ENCODE results near the gene R3HDM1. TPM values are rescaled to one million over a fixed set of nuclear protein-coding genes. Genes with fewer than 3 reads are reported as not detected.
"Not testable (repeated sequence)": the region's sequence is repeated elsewhere in the genome, so short reads cannot be mapped to it uniquely, and the experiment has no call there.

R3HDM1 gene
- total RNA-seq, 1 donor from 2014 or later, result 4.6 TPM

GRCh38 chr2:135570884-135571283 lies 39.6 kb downstream of the R3HDM1 start:
- DNase-seq (ENCODE audit: low read depth in 2 of 2), result no peak

- peak in 1 of 2 donors; percentile 3 for DNase-seq (ENCODE audit: low read depth in 2 of 2)
Measured at GRCh38 chr2:135573620-135574019, 42.3 kb downstream of the R3HDM1 start.

GRCh38 chr2:135581282-135581681 lies 50.0 kb downstream of the R3HDM1 start:
- DNase-seq (ENCODE audit: low read depth in 2 of 2), result no peak

GRCh38 chr2:135582383-135582782 lies 51.1 kb downstream of the R3HDM1 start:
- no peak for DNase-seq (ENCODE audit: low read depth in 2 of 2)

- no peak for DNase-seq (ENCODE audit: low read depth in 2 of 2)
Measured at GRCh38 chr2:135585586-135585985, 54.3 kb downstream of the R3HDM1 start.

- no peak for DNase-seq (ENCODE audit: low read depth in 2 of 2)
Measured at GRCh38 chr2:135586148-135586547, 54.9 kb downstream of the R3HDM1 start.

- DNase-seq (ENCODE audit: low read depth in 2 of 2), result no peak
Measured at GRCh38 chr2:135587958-135588357, 56.7 kb downstream of the R3HDM1 start.

GRCh38 chr2:135590619-135591260 lies 59.5 kb downstream of the R3HDM1 start:
- DNase-seq (ENCODE audit: low read depth in 2 of 2), result no peak

GRCh38 chr2:135600915-135601314 lies 69.6 kb downstream of the R3HDM1 start:
- DNase-seq (ENCODE audit: low read depth in 2 of 2), result no peak

- no peak for DNase-seq (ENCODE audit: low read depth in 2 of 2)
Measured at GRCh38 chr2:135603543-135603942, 72.3 kb downstream of the R3HDM1 start.

- DNase-seq (ENCODE audit: low read depth in 2 of 2), result peak in 1 of 2 donors; percentile 37
Measured at GRCh38 chr2:135607561-135607960, 76.3 kb downstream of the R3HDM1 start.

- no peak for DNase-seq (ENCODE audit: low read depth in 2 of 2)
Measured at GRCh38 chr2:135612319-135612718, 81.0 kb downstream of the R3HDM1 start.

- DNase-seq (ENCODE audit: low read depth in 2 of 2), result no peak
Measured at GRCh38 chr2:135615404-135615803, 84.1 kb downstream of the R3HDM1 start.

- DNase-seq (ENCODE audit: low read depth in 2 of 2), result no peak
Measured at GRCh38 chr2:135617501-135618015, 86.3 kb downstream of the R3HDM1 start.

- DNase-seq (ENCODE audit: low read depth in 2 of 2), result no peak
Measured at GRCh38 chr2:135620198-135620597, 88.9 kb downstream of the R3HDM1 start.

- no peak for DNase-seq (ENCODE audit: low read depth in 2 of 2)
Measured at GRCh38 chr2:135629520-135629919, 98.2 kb downstream of the R3HDM1 start.

GRCh38 chr2:135630034-135630433 lies 98.8 kb downstream of the R3HDM1 start:
- not testable (repeated sequence) for DNase-seq (ENCODE audit: low read depth in 2 of 2)

- DNase-seq (ENCODE audit: low read depth in 2 of 2), result no peak
Measured at GRCh38 chr2:135630488-135630887, 99.2 kb downstream of the R3HDM1 start.

GRCh38 chr2:135633582-135633981 lies 102.3 kb downstream of the R3HDM1 start:
- DNase-seq (ENCODE audit: low read depth in 2 of 2), result no peak

GRCh38 chr2:135635212-135635835 lies 104.0 kb downstream of the R3HDM1 start:
- no peak for DNase-seq (ENCODE audit: low read depth in 2 of 2)

GRCh38 chr2:135636982-135637381 lies 105.7 kb downstream of the R3HDM1 start:
- DNase-seq (ENCODE audit: low read depth in 2 of 2), result no peak

- DNase-seq (ENCODE audit: low read depth in 2 of 2), result no peak
Measured at GRCh38 chr2:135637456-135638087, 106.3 kb downstream of the R3HDM1 start.

GRCh38 chr2:135638825-135639224 lies 107.5 kb downstream of the R3HDM1 start:
- DNase-seq (ENCODE audit: low read depth in 2 of 2), result no peak
